ENCODE results near the gene KRT81. TPM values are rescaled to one million over a fixed set of nuclear protein-coding genes. Genes with fewer than 3 reads are reported as not detected.

Gene KRT81
- total RNA-seq (not detected), polyA plus RNA-seq (not detected)

GRCh38 chr12:52291267-52291935, at the start of gene KRT81:
KRT81 (minus strand) TSS chr12:52291534; CDS start chr12:52291465, 69 bp downstream.
- WGBS, result 59% methylated on average over 23 of the region's 32 CpGs
- DNase-seq (ENCODE audit: extremely low spot score), result no peak

GRCh38 chr12:52338241-52338960, 47.1 kb upstream of the KRT81 start:
- DNase-seq (ENCODE audit: extremely low spot score), result no peak

More at GRCh38 chr12:52291267-52291935, at the start of gene KRT81:
- Histone ChIP-seq H3K27ac (ENCODE audit: low read depth) (no peak within 1 kb of the TSS), H3K4me3 (ENCODE audit: low read depth, low read length) (no peak within 1 kb of the TSS), H3K4me1 (ENCODE audit: insufficient read depth) (no peaks in the 10 kb centered on the region), H3K36me3 (ENCODE audit: insufficient read depth) (no peaks in the 10 kb centered on the region)

GRCh38 chr12:52337054-52337453, 45.7 kb upstream of the KRT81 start:
- no peak overlapping the region for H3K4me3 ChIP-seq (ENCODE audit: low read depth, low read length)
- H3K4me1 ChIP-seq (ENCODE audit: insufficient read depth), result no peaks in the 10 kb centered on the region
- WGBS, result 63% methylated on average over 1 of the region's 1 CpG
- DNase-seq (ENCODE audit: extremely low spot score), result no peak
- no peaks in the 10 kb centered on the region for H3K36me3 ChIP-seq (ENCODE audit: insufficient read depth)
- H3K27ac ChIP-seq (ENCODE audit: low read depth), result no peak overlapping the region

More at GRCh38 chr12:52338241-52338960, 47.1 kb upstream of the KRT81 start:
- Histone ChIP-seq H3K27ac (ENCODE audit: low read depth) (no peak overlapping the region), H3K4me1 (ENCODE audit: insufficient read depth) (no peaks in the 10 kb centered on the region), H3K36me3 (ENCODE audit: insufficient read depth) (no peaks in the 10 kb centered on the region), H3K4me3 (ENCODE audit: low read depth, low read length) (no peak overlapping the region)
- 78% methylated on average over 10 of the region's 10 CpGs for WGBS

- no peak overlapping the region for H3K4me3 ChIP-seq (ENCODE audit: low read depth, low read length)
- no peaks in the 10 kb centered on the region for H3K4me1 ChIP-seq (ENCODE audit: insufficient read depth)
- DNase-seq (ENCODE audit: extremely low spot score), result no peak
- H3K36me3 ChIP-seq (ENCODE audit: insufficient read depth), result no peaks in the 10 kb centered on the region
- H3K27ac ChIP-seq (ENCODE audit: low read depth), result no peak overlapping the region
- WGBS, result 80% methylated on average over 2 of the region's 2 CpGs
Observed at GRCh38 chr12:52336641-52337040, 45.3 kb upstream of the KRT81 start.

GRCh38 chr12:52335598-52336262, 44.4 kb upstream of the KRT81 start:
- H3K4me1 ChIP-seq (ENCODE audit: insufficient read depth), result no peaks in the 10 kb centered on the region
- no peaks in the 10 kb centered on the region for H3K36me3 ChIP-seq (ENCODE audit: insufficient read depth)
- no peak overlapping the region for H3K27ac ChIP-seq (ENCODE audit: low read depth)
- whole genome bisulfite sequencing, result 79% methylated on average over 4 of the region's 4 CpGs
- no peak overlapping the region for H3K4me3 ChIP-seq (ENCODE audit: low read depth, low read length)
- no peak for DNase-seq (ENCODE audit: extremely low spot score)

- Histone ChIP-seq H3K4me3 (ENCODE audit: low read depth, low read length) (no peak overlapping the region), H3K27ac (ENCODE audit: low read depth) (no peak overlapping the region), H3K4me1 (ENCODE audit: insufficient read depth) (no peaks in the 10 kb centered on the region), H3K36me3 (ENCODE audit: insufficient read depth) (no peaks in the 10 kb centered on the region)
- no peak for DNase-seq (ENCODE audit: extremely low spot score)
- WGBS, result 79% methylated on average over 3 of the region's 3 CpGs
Observed at GRCh38 chr12:52334185-52334584, 42.9 kb upstream of the KRT81 start.

- Histone ChIP-seq H3K4me1 (ENCODE audit: insufficient read depth) (no peaks in the 10 kb centered on the region), H3K27ac (ENCODE audit: low read depth) (no peak overlapping the region), H3K4me3 (ENCODE audit: low read depth, low read length) (no peak overlapping the region), H3K36me3 (ENCODE audit: insufficient read depth) (no peaks in the 10 kb centered on the region)
- DNase-seq (ENCODE audit: extremely low spot score), result no peak
- 29% methylated on average over 3 of the region's 3 CpGs for WGBS
Observed at GRCh38 chr12:52333321-52333720, 42.0 kb upstream of the KRT81 start.

- no peak overlapping the region for H3K4me3 ChIP-seq (ENCODE audit: low read depth, low read length)
- 96% methylated on average over 1 of the region's 1 CpG for WGBS
- DNase-seq (ENCODE audit: extremely low spot score), result no peak
Observed at GRCh38 chr12:52332381-52332780, 41.0 kb upstream of the KRT81 start.

GRCh38 chr12:52331833-52332232, 40.5 kb upstream of the KRT81 start:
- H3K27ac ChIP-seq (ENCODE audit: low read depth), result no peak overlapping the region
- WGBS, result 87% methylated on average over 3 of the region's 3 CpGs
- DNase-seq (ENCODE audit: extremely low spot score), result no peak

More at GRCh38 chr12:52332381-52332780, 41.0 kb upstream of the KRT81 start:
- no peaks in the 10 kb centered on the region for H3K36me3 ChIP-seq (ENCODE audit: insufficient read depth)
- no peaks in the 10 kb centered on the region for H3K4me1 ChIP-seq (ENCODE audit: insufficient read depth)
- no peak overlapping the region for H3K27ac ChIP-seq (ENCODE audit: low read depth)

GRCh38 chr12:52331039-52331438, 39.7 kb upstream of the KRT81 start:
- H3K27ac ChIP-seq (ENCODE audit: low read depth), result no peak overlapping the region
- no peak overlapping the region for H3K4me3 ChIP-seq (ENCODE audit: low read depth, low read length)
- no peak for DNase-seq (ENCODE audit: extremely low spot score)
- 32% methylated on average over 1 of the region's 1 CpG for WGBS
- no peaks in the 10 kb centered on the region for H3K4me1 ChIP-seq (ENCODE audit: insufficient read depth)
- H3K36me3 ChIP-seq (ENCODE audit: insufficient read depth), result no peaks in the 10 kb centered on the region

More at GRCh38 chr12:52331833-52332232, 40.5 kb upstream of the KRT81 start:
- Histone ChIP-seq H3K4me1 (ENCODE audit: insufficient read depth) (no peaks in the 10 kb centered on the region), H3K36me3 (ENCODE audit: insufficient read depth) (no peaks in the 10 kb centered on the region), H3K4me3 (ENCODE audit: low read depth, low read length) (no peak overlapping the region)

GRCh38 chr12:52327830-52328500, 36.6 kb upstream of the KRT81 start:
- 73% methylated on average over 10 of the region's 10 CpGs for WGBS
- H3K36me3 ChIP-seq (ENCODE audit: insufficient read depth), result no peaks in the 10 kb centered on the region
- no peaks in the 10 kb centered on the region for H3K4me1 ChIP-seq (ENCODE audit: insufficient read depth)
- H3K4me3 ChIP-seq (ENCODE audit: low read depth, low read length), result no peak overlapping the region
- no peak overlapping the region for H3K27ac ChIP-seq (ENCODE audit: low read depth)
- no peak for DNase-seq (ENCODE audit: extremely low spot score)

- Histone ChIP-seq H3K27ac (ENCODE audit: low read depth) (no peak overlapping the region), H3K36me3 (ENCODE audit: insufficient read depth) (no peaks in the 10 kb centered on the region), H3K4me3 (ENCODE audit: low read depth, low read length) (no peak overlapping the region), H3K4me1 (ENCODE audit: insufficient read depth) (no peaks in the 10 kb centered on the region)
- DNase-seq (ENCODE audit: extremely low spot score), result no peak
- 53% methylated on average over 11 of the region's 11 CpGs for WGBS
Observed at GRCh38 chr12:52327052-52327829, 35.9 kb upstream of the KRT81 start.

- H3K4me1 ChIP-seq (ENCODE audit: insufficient read depth), result no peaks in the 10 kb centered on the region
- H3K27ac ChIP-seq (ENCODE audit: low read depth), result no peak overlapping the region
- WGBS, result 74% methylated on average over 3 of the region's 3 CpGs
- H3K36me3 ChIP-seq (ENCODE audit: insufficient read depth), result no peaks in the 10 kb centered on the region
- no peak overlapping the region for H3K4me3 ChIP-seq (ENCODE audit: low read depth, low read length)
- no peak for DNase-seq (ENCODE audit: extremely low spot score)
Observed at GRCh38 chr12:52324153-52324444, 32.8 kb upstream of the KRT81 start.

All from urinary bladder (tissue), 4 donors.